OCI-M1 (cell line): Measurements from ENCODE around the gene NEDD4L.

Experiments
- DNase-seq: peaks from one replicate; lab custom pipeline; 2025; lab: John Stamatoyannopoulos, UW

Gene NEDD4L

DNA sequence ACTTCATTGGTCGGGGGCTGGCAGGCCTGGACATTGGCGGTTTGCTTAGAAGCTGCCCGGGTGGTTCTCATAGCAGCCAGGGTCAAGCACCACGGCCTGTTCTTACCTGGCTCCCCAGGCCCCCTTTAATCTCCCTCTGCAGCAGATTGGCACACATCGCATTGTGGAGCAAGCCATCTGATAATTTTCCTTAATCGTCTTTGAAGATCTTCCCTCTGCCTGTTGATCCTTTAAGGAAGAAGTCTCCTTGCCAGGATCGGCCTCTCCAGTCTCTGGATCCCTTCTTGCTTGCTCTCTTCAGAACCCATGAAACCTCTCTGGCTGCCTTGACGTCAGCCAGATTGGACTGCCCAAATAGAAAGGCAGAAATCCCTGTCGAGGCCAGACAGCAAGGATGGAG lies 75.8 kb downstream of the NEDD4L start:
- no peak for DNase-seq

DNA sequence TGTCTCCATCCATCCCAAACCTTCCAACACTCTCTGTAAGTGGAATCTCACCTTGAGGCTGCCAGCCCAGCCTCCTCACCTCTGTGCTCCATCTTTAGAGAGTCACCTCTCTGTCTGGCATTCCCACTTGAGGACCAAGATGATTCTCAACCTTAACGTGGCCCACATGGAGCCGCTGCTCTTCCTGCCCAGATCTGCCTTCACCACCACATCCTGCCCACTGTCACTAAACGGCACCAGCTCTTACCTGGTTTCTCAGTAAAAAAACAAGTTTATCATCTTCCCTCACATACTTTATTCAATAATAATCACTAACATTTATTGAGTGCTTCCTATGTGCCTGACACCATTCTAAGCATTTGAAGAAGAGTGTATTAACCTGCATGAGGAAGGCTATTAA lies 80.4 kb downstream of the NEDD4L start:
- DNase-seq: no peak

DNA sequence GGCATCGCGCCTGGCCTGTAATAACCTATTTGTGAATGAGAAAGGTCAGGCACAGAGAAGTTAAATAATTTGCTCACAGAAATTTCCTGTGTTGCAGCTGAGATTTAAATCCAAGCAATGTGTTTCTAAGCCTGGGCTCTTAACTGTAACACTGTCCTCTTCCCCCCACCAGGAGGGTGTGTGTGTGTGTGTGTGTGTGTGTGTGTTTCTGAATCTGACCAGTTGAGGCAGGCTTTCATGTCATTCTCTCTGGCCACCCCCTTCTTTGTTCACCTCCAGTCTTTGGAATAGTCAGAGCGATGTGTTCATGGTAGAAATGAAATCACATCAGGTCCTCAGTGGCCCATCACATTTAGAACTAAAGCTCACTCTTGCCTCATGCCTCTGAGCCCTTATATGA lies 81.2 kb downstream of the NEDD4L start:
- DNase-seq: no peak

DNA sequence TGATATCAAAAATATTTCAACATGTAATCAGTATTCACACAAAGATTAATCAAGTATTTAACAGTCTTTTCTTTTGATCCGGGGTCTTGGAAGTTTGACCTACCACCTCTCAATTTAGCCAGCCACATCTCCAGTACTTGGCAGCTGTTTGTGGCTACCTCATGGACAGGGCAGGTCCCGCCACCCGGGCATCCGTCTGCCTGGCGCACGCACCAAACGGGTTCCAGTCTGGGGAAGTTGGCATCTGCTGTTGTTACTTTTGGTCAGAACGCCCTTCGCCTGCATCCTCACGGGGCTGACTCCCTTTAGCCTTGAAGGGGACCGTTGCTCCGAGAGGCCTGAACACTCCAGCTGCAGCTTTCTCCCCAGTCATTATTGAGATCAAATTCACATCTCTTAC lies 81.7 kb downstream of the NEDD4L start:
- DNase-seq: no peak

DNA sequence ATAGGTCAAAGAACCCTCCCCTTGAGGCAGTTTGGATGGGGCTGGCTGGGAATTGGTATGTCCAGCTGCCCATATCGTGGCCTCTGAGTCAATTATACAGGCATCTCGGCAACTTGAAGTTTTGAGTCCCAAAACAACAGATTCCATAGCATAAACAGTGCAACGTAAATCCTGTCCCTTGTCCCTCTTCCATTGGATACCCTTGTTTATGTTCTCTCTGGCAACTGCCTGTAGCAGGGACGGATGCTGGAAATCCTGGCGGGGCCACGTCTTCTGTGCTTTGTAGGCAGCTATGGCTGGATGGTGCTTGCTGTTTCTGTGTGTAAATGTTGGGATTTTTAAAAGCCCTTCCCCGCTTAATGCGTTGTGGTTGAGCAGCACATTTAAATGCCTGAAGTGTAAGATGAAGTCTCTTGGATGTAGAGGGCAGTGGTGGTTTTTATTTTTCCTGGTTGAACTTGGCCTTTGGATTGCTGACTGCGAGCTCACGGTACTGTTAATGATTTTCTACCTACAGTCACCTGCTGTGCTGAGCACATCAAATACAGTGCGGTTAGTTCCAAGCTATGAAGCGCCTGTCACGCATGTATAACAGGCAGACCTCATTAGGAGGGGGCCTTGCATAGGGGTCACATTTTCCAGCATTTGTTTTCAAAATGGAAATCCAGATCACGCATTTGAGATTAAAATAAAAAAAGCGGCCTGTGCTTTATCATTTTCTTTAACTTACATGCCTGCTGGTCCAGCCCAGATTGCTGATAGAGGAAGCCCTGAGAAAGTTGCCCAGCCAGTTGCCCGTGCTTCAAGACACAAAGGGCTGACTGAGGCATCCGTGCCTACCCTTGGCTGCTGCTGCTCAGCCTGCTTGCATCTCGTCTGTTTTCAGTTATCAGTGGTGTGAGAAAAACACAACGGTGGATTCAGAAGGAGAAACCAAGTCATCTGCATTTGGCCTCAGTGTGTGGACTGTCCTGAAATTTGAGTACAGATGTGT lies 84.7 kb downstream of the NEDD4L start:
- no peak for DNase-seq

DNA sequence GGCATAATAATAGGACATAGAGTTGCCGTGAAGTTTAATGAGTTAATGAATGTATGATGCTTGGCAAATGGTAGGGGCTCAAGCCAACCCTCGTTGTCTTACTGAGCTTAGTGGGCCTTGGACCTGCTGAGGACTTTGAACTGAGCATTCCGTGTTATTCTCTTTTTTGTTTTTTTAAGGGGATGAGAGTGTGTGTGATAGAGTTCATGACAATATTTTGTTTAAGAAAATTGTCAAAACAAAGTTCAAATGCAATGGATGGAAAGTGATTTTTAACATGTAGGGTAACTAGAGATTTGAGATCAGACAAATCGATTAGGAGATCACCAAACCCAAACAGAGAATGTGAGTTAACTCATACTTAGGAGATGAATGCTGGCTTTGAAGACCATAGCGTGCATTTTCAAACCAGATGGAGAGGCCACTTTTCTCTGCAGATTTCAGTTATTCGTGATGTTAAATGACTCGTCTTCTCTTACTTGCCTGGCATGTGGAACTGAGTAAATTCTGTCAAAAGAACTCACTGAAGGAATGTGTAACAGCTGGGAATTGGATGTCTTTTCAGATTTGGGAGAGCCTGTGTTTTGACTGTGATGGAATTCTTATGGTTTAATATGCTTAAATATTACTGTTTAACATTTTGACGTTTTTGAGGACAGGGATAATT lies 88.7 kb downstream of the NEDD4L start:
- no peak for DNase-seq

DNA sequence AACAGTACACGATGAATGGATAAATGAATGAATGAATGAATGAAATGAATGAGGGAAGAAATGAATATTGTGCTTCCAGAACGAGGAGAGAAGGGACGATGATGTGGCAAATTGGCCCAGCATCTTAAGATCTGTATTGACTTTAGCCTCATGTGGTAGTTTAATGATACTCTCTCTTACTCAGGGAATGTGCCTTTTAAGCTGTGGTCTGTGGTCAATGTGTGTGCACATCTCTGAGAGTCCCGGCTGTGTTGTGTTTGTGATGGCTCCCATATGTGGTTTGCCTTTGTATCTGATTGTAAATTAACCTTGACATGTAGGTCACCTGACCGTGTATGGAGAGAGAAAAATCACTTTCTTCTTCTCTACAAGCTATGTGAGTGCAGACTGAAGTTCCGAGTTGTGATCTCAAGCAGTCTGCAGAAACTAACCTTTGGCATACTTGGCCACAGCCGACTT lies 91.2 kb downstream of the NEDD4L start:
- DNase-seq: peak; percentile 53

DNA sequence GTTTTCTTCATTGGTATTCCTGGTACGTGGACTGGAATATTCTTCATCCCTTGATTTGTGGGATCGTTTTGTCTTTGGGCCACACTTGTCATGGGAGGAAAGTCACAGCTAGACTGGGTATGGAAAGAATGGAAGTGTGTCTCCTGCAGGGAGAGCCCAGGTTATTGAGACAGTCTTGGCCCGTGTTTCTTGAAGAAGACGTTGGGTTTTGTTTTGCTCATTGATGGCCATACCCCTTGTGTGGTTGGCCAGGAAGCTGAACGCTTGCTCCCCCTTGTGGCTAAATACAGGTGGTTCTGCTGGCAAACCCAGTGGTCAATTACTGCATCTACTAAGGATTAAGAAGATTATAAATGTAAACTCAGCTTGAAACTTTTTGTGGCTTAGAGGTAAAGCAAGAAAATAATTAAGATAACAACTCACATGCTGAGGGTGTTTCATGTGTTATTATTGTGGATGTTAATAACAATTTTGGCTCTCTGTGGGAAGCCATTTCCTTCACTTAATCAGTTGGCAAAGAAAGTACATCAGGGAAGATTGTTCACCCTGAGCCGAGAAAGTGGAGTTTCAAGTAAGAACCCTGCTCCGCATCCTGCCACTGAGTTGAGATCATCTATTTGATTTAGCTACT lies 91.8 kb downstream of the NEDD4L start:
- peak; percentile 84 for DNase-seq

DNA sequence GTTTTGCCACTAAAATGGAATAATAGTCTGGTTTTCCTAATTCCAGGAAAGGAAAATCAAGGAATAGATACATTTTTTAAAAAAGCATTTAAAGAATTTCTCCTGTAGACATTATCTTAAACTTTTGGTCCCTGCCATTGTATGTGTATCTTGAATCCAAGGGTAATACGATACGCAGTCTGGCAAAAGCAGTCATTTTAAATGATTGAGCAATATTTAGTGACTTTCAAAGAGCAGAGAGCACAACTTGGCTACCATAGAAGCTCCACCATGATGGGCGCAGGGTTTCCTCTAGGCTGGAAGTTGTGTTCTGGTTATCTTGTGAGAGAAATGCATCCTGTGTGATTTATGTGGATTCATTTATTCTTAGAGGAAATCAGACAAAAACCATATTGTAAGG lies 92.9 kb downstream of the NEDD4L start:
- DNase-seq: no peak

DNA sequence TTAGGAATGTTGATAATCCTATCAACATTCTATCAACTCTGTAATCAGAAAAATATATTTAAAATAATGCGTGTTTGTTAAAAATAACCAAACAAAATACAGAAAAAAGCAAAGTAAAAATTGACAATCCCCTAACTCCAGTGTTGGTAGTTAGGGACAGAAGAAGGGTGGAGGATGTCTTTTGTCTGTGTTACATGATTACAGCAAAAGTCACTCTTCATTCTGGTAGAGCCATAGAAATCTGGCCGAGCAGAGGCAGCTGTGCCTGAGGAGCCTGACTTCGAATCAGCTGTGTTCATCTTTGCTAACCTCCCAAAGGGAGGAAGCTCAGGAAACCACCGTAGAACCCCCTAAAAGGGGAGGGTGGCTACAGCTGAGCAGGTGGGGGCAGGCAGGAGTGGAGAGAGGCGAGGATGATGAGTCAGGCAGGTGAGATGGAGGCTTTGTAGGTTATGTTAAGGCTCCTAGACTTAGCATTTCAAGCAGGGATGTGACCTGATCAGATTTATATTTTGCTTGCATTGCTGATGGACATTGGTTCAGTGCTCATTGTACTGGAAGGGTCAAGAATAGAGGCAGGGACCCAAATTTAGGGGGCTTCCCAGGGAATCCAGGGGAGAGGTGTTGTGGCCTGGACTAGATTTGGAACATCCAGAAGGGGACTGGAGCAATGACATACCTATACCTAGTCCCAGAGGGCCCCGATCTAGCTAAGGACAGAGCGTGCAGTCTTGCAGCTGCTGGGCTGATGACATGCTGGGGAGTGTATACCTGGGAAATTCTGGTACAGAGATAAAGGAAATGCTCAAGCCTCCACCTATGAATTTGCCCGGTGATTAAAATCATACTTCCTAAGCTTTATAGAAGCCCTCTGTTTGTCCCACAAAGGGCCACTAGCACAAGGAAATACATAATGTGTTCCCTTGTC lies 95.7 kb downstream of the NEDD4L start:
- no peak for DNase-seq

DNA sequence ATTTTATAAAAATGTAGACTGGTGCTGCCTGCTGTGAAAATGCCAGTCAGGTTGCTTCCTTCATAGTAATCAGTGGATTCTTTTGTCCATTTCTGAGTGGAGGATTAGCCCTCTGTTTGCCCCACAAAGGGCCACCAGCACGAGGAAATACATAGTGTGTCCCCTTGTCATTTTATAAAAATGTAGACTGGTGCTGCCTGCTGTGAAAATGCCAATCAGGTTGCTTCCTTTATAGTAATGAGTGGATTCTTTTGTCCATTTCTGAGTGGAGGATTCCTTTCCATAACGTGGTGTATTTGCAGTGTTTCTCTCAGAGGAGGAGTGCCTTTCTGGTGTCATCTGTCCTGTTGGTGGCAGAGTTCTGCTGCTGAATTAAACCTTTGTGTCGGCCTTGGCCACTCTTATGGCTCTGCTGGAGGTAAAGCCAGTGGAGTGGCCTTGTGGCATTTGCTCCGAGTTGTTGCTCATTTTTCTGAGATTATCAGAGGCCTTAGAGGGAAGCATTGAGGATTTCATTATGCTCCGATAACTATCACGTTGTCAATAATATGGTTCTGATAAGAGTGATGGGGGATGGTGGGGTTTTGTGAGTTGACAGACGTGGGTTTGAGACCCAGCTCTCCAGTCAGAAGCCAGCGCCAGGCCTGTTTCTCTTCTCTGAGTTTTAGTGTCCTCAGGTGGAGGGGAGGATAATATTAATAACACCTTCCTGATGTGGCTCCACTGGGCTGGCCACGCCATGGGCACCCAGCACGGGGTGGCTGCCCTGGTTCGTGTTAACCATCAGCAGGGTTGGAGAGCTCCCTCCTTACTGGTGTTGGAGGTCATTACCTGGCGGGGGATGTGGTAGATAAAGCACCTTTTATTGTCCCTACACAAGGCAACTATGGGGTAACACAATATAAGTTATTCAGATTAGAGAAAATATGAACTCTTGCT lies 96.6 kb downstream of the NEDD4L start:
- peak; percentile 28 for DNase-seq

DNA sequence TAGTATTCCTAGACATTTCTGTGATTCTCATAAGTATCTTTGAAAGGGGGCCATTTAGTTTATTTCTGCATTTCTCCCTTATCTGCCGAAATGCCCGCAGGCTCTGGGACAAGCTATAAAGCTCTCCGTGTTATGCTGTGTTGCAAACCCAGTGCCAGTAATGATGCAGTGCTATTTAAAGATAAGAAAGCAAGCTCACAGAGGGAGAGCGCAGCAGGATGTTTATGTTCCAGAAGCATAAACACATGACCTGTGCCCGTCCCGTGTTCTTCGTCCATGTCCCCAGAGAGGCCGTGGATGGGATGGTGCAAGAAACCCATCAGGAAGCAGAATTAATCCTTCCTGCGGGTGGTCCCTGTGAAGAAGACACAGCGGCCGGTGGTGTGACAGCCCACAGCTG lies 99.4 kb downstream of the NEDD4L start:
- no peak for DNase-seq

DNA sequence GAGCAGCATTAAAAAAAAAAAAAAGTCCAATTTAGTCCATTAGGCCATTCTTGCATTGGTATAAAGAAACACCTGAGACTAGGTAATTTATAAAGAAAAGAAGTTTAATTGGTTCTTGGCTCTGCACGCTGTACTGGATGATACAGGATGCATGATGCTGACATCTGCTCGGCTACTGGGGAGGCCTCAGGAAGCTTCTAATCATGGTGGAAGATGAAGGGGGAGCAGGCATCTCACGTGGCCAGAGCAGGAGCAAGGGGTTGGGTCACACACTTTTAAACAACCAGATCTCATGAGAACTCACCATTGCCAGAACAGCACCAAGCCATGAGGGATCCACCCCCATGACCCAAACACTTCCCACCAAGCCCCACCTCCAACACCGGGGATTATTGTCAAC lies 100.1 kb downstream of the NEDD4L start:
- DNase-seq: no peak

DNA sequence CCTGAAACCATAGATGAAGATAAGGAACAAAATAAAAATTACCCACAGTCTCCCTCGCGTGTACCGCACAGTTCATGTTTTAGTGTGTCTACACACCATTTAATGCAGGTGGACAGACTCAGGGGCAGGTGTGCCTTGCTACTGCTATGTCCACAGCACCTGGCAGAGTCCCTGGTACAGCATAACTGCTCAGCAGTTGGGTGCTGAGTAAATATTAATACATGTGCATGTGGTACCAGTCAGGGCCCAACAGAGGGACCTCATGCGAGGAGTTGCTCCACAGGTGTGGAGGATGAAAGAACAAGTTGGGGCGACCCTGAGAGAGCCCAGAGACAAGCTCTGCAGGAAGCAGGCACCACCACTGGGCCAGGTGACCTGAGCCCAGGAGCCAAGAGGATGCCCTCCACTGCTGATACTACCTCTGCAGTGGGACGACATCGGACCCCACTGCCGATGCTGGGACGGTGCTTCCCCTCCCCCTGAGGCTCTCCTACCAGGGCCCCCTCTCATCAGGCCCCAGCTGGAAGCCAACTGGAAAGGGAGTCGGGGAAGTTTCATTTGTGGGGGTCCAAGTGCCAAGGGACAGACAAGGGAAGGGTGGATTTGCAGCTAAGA lies 100.8 kb downstream of the NEDD4L start:
- DNase-seq: no peak

DNA sequence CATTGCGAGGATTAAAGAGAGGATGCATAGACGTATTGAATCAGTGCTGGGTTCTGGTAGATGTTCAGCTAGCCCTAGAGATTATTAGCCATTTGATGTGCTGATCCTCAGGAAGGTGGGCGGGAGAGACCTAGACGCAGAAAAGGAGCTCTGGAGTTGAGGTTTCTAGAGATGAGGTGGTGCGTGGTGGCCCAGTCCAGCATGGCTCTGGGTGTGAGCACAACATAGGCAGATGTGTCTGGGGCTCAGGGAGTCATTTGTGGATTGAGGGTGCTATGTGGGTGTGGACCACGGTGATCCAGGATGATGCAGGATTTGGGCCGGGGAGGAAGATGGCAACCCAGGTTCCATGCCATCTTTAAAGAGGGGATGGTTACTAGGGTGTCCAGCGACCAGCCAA lies 102.1 kb downstream of the NEDD4L start:
- DNase-seq: no peak

DNA sequence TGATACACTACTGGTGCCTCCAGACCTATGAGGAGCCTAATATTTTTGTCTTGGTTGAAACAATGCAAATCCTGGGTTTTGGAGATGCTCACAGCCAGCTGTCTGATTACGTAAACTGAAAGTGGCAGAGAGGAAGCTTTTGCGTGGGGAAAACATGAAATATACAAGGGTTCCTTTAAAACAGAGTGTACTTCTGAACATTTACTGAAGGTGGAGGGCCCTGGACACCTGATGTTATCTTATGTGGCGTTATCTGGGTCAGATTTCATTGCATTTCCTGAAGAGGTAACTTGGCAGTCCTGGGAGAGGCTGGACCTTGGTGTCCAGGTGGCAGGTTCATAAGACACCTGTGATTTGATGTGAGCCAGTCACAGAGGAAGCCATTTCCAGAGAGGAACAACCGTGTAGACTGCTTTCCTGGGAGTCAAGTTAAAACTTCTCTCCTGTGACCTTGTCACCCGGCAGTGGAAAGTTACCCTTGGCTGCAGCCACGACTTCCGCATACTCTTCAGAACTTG lies 105.0 kb downstream of the NEDD4L start:
- no peak for DNase-seq

DNA sequence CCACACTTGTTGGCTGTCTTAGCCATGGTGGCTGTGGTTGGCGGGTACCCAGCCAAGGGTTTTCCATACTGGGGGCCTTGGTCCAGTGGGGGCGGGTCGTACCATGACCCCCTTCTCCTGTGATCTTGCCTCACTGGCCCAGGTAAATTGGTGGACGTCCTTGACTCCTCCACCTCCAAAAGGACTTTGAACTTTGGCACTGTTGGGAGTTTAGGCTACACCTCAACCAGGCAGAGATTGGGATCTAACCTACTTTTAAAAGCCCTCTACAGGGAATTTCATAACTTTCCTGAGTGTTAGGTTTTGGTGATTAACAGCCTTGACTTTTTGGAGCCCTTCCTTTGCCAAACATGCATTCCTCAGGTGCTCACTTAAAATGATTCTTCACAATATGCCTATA lies 106.7 kb downstream of the NEDD4L start:
- no peak for DNase-seq

DNA sequence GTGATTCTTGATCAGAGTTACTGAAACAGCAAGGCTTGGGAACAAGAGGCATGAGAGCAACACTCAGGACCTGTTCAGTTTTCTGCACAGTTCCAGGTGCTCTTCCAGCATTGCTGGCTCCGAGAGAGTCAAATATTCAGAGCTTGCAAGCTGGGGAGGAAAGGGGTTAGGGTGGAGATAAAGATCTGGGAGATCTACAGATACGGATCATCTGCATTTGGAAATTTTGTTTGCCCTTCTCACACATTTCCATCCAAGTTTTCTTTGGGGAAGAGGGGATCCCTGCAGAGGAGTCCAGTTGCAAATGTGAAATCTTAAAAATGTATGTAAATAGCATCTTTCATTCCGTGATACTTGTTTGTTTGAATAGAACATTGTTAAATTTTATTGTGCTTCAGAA lies 108.2 kb downstream of the NEDD4L start:
- no peak for DNase-seq

DNA sequence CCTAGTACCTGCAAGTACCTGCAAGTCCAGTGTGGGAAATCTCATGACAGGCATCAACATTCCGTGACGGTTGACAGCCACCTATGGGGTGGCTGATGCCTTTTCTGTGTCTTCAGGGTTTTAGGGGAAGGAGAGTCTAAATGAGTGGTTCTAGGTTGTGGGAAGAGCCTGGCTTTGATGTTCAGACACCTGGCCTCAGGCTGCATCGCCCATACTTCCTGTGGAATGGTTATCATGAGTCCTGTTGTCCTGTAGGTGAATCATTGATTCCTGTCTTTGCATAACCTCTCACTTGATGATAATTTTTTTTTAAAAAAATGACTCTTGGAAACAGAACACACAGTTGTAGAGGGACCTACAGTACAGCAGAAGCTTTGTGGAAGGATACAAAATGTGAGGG lies 108.9 kb downstream of the NEDD4L start:
- no peak for DNase-seq

DNA sequence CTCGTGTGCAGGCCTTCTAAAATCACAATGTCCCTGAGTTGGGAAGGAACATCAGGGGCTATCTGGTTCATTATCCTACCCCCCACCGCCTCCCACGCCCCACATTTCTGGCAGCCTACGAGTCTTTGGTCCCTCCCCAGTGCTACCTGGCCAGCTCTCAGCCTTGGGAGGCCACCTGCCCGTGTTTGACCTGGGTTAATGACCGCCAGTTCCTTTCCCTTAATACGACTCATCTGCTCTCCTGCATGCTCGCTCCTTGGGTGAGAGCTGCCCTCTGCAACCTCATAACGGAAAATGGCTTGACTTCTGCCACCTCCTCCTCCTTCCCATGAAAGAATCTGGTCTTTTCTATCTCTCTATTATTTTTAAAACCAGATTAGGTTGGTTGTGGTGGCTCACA lies 112.5 kb downstream of the NEDD4L start:
- DNase-seq: no peak
